ENCODE measurements around the gene GPSM1. TPM values are rescaled to one million over a fixed set of nuclear protein-coding genes. Genes with fewer than 3 reads are reported as not detected.

Gene GPSM1
- polyA plus RNA-seq, 4 donors: 1.1 to 40.9 (median 2.9) TPM

GRCh38 chr9:136373300-136374182 lies 46.2 kb downstream of the GPSM1 start, which contains the start of gene CARD9:
TSS of gene CARD9 (minus strand) at chr9:136373669. CDS start at chr9:136372078, 1,591 bp downstream.
- Histone ChIP-seq H3K4me3 (ENCODE audit: low read depth in 1 of 3, low read length in 3 of 3) (peak within 1 kb of the TSS in 1 of 3 donors; percentile 7), H3K9me3 (ENCODE audit: control insufficient read depth in 2 of 2, insufficient read depth in 1 of 2, low read depth in 1 of 2, low read length in 1 of 2) (no peaks in the 10 kb centered on the region), H3K27me3 (ENCODE audit: control insufficient read depth in 3 of 3, insufficient read depth in 3 of 3, low read length in 3 of 3) (no peaks in the 10 kb centered on the region), H3K4me1 (ENCODE audit: control insufficient read depth in 3 of 3, insufficient read depth in 2 of 3, low read depth in 1 of 3, low read length in 2 of 3) (peaks cover 0 to 27% (median 2%) of the 10 kb centered on the region in 3 donors), H3K27ac (ENCODE audit: low read depth in 1 of 3, low read length in 2 of 3) (no peak within 1 kb of the TSS), H3K36me3 (ENCODE audit: control insufficient read depth in 3 of 3, insufficient read depth in 2 of 3, low read depth in 1 of 3, low read length in 3 of 3) (peaks cover 0 to 53% (median 0%) of the 10 kb centered on the region in 3 donors)
- no peak for FAIRE-seq
- 58 to 70% (median 67%) methylated on average over 23 to 27 of the region's 27 CpGs for WGBS, 3 donors
- no peak for DNase-seq

GRCh38 chr9:136374183-136374575 lies 46.8 kb downstream of the GPSM1 start:
- FAIRE-seq: no peak
- 77 to 88% (median 87%) methylated on average over 13 to 14 of the region's 14 CpGs for WGBS, 3 donors
- H3K27me3 ChIP-seq (ENCODE audit: control insufficient read depth in 3 of 3, insufficient read depth in 3 of 3, low read length in 3 of 3): no peaks in the 10 kb centered on the region

DNA sequence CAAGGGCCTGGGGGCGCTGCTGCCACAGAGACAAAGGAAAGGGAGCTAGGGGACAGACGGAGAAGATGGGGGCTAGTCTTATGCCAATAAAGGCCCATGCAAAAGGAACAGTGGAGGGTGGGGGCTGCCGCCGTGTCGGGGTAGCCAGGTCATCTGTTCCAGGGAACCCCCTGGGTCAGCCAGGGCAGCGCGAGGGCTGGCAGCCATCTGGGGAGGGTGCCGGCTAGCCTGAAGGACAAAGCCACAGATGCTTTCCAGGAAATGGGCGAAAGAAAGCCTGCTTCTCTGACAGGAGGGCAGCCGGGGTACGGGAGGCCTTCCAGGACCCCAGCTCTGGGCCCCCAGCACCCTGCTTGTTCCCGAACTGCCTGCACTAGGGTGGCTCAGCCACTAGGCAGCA lies 47.8 kb downstream of the GPSM1 start:
- peaks cover 0 to 67% (median 0%) of the 10 kb centered on the region in 3 donors for H3K36me3 ChIP-seq (ENCODE audit: control insufficient read depth in 3 of 3, insufficient read depth in 2 of 3, low read depth in 1 of 3, low read length in 3 of 3)
- no peak overlapping the region for H3K4me3 ChIP-seq (ENCODE audit: low read depth in 1 of 3, low read length in 3 of 3)
- DNase-seq (no peak), FAIRE-seq (no peak)
- 89 to 96% (median 93%) methylated on average over 11 to 12 of the region's 12 CpGs for WGBS, 3 donors
- no peaks in the 10 kb centered on the region for H3K9me3 ChIP-seq (ENCODE audit: control insufficient read depth in 2 of 2, insufficient read depth in 1 of 2, low read depth in 1 of 2, low read length in 1 of 2)
- H3K27ac ChIP-seq (ENCODE audit: low read depth in 1 of 3, low read length in 2 of 3): no peak overlapping the region
- no peaks in the 10 kb centered on the region for H3K27me3 ChIP-seq (ENCODE audit: control insufficient read depth in 3 of 3, insufficient read depth in 3 of 3, low read length in 3 of 3)
- peaks cover 0 to 30% (median 2%) of the 10 kb centered on the region in 3 donors for H3K4me1 ChIP-seq (ENCODE audit: control insufficient read depth in 3 of 3, insufficient read depth in 2 of 3, low read depth in 1 of 3, low read length in 2 of 3)

More at GRCh38 chr9:136374183-136374575, 46.8 kb downstream of the GPSM1 start:
- Histone ChIP-seq H3K27ac (ENCODE audit: low read depth in 1 of 3, low read length in 2 of 3) (no peak overlapping the region), H3K36me3 (ENCODE audit: control insufficient read depth in 3 of 3, insufficient read depth in 2 of 3, low read depth in 1 of 3, low read length in 3 of 3) (peaks cover 0 to 60% (median 0%) of the 10 kb centered on the region in 3 donors), H3K9me3 (ENCODE audit: control insufficient read depth in 2 of 2, insufficient read depth in 1 of 2, low read depth in 1 of 2, low read length in 1 of 2) (no peaks in the 10 kb centered on the region), H3K4me3 (ENCODE audit: low read depth in 1 of 3, low read length in 3 of 3) (no peak overlapping the region), H3K4me1 (ENCODE audit: control insufficient read depth in 3 of 3, insufficient read depth in 2 of 3, low read depth in 1 of 3, low read length in 2 of 3) (peaks cover 0 to 30% (median 2%) of the 10 kb centered on the region in 3 donors)
- DNase-seq: no peak

DNA sequence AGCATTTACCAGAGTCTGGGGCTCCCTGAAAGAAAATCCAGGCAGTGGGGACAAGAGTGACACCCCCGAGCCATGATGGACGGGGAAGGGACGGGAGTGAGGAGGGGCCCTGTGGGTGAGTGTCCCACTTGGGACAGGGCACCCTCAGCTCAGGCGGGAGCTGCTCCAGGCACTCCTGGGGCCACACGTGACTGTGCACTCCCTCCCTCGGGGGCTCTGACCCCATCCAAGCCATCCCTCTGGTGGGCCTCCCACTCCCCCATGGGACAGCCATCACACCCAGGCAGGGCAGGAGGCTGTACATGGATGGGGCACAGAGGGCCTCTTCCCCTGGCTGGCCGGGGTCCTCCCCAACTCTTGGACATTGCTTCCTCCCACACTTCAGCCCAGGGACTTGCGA lies 49.1 kb downstream of the GPSM1 start:
- no peak overlapping the region for H3K4me3 ChIP-seq (ENCODE audit: low read depth in 1 of 3, low read length in 3 of 3)
- no peaks in the 10 kb centered on the region for H3K9me3 ChIP-seq (ENCODE audit: control insufficient read depth in 2 of 2, insufficient read depth in 1 of 2, low read depth in 1 of 2, low read length in 1 of 2)
- H3K4me1 ChIP-seq (ENCODE audit: control insufficient read depth in 3 of 3, insufficient read depth in 2 of 3, low read depth in 1 of 3, low read length in 2 of 3): peaks cover 0 to 30% (median 2%) of the 10 kb centered on the region in 3 donors
- no peak for FAIRE-seq
- H3K27ac ChIP-seq (ENCODE audit: low read depth in 1 of 3, low read length in 2 of 3): no peak overlapping the region
- WGBS, 3 donors: 80 to 83% (median 81%) methylated on average over 8 of the region's 8 CpGs
- peaks cover 0 to 80% (median 7%) of the 10 kb centered on the region in 3 donors for H3K36me3 ChIP-seq (ENCODE audit: control insufficient read depth in 3 of 3, insufficient read depth in 2 of 3, low read depth in 1 of 3, low read length in 3 of 3)
- no peaks in the 10 kb centered on the region for H3K27me3 ChIP-seq (ENCODE audit: control insufficient read depth in 3 of 3, insufficient read depth in 3 of 3, low read length in 3 of 3)
- DNase-seq: no peak

DNA sequence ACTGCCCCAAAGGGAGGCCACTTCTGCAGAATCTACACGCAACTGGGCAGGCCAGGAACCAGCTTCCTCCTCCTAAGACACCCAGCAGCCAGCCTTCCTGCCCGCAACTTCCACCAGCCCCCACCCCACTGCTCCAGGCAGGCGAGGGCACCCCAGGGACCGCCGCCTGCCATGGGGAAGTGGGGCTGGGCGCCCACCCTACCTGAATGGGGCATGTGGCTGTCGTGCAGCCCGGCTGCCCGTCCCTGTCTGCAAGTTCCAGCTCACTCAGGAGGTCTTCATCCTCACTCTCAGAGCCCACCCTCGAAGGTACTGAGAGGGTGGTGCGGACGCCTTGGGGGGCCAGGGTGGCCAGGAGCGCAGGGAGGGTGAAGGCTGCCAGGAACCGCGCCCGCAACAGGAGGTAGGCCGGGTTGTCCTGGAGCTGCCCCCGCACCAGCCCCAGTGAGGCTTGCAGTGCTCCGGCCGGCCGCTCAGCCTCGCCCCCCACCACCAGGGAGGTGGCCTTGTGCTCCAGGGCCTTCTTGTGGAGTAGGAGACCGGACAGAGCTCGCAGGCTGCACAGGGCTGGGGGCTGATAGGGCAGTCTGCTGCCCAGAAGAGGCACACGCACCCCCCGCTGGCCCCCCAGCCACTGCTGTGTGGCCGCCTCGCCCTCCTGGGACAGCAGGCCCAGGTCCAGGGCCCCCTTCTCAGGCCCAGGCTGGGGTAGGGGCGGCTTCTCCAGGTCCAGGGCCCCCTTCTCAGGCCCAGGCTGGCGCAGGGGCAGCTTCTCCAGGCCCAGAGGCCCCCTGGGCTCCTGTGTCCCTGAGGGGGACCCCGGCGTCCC lies 50.2 kb downstream of the GPSM1 start:
- 88% methylated on average over 29 to 32 of the region's 32 CpGs for WGBS, 3 donors
- H3K36me3 ChIP-seq (ENCODE audit: control insufficient read depth in 3 of 3, insufficient read depth in 2 of 3, low read depth in 1 of 3, low read length in 3 of 3): peaks cover 0 to 91% (median 7%) of the 10 kb centered on the region in 3 donors
- H3K27ac ChIP-seq (ENCODE audit: low read depth in 1 of 3, low read length in 2 of 3): peak overlapping the region in 1 of 3 donors; percentile 45

DNA sequence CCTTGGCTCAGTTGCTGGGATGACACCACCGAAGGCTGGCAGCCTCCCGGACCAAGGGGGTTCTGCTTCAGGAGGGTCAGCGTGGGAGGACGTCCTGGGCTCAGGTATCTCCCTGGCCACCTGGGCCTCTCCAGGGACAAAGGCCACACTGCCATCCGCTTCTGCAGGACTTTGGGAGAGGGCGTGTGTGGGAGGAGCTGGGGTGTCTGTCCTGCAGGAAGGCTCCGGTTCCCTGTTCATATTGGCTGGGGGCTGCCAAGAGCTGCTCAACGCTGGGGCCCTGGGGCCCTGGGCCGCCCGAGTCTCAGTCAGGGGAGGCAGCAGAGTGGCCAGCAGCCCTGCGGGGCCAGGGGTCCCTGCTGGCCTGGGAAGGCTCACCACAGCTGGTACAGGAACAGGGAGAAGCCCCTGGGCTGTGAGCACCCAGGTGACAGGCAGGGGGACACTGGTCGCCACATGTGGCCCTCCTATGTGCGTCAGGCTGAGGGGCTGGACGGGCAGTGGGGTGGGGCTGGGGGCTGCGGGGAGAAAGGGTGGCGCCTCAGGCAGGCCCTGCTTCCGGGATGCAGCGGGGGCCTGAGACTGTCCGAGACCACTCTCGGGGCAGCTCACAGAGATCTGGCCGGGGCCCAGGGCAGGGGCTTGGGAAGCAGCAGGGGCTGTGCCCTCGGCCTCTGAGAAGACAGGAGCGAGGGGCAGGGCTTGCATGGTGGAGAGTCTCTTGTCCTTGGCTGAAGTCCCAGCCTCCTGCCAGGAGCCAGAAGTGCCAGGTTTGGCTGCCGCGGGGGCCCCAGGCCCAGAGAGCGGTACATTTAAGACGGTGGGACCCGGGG lies 51.0 kb downstream of the GPSM1 start:
- no peak for FAIRE-seq
- peaks cover 3 to 99% (median 11%) of the 10 kb centered on the region in 3 donors for H3K36me3 ChIP-seq (ENCODE audit: control insufficient read depth in 3 of 3, insufficient read depth in 2 of 3, low read depth in 1 of 3, low read length in 3 of 3)

More for the DNA sequence above, 50.2 kb downstream of the GPSM1 start:
- H3K27me3 ChIP-seq (ENCODE audit: control insufficient read depth in 3 of 3, insufficient read depth in 3 of 3, low read length in 3 of 3): no peaks in the 10 kb centered on the region
- no peak overlapping the region for H3K4me3 ChIP-seq (ENCODE audit: low read depth in 1 of 3, low read length in 3 of 3)
- no peak for DNase-seq
- FAIRE-seq: no peak
- no peaks in the 10 kb centered on the region for H3K9me3 ChIP-seq (ENCODE audit: control insufficient read depth in 2 of 2, insufficient read depth in 1 of 2, low read depth in 1 of 2, low read length in 1 of 2)
- peaks cover 0 to 25% (median 0%) of the 10 kb centered on the region in 3 donors for H3K4me1 ChIP-seq (ENCODE audit: control insufficient read depth in 3 of 3, insufficient read depth in 2 of 3, low read depth in 1 of 3, low read length in 2 of 3)

GRCh38 chr9:136379003-136379287 lies 51.6 kb downstream of the GPSM1 start:
- H3K27ac ChIP-seq (ENCODE audit: low read depth in 1 of 3, low read length in 2 of 3): no peak overlapping the region
- no peak overlapping the region for H3K4me3 ChIP-seq (ENCODE audit: low read depth in 1 of 3, low read length in 3 of 3)
- FAIRE-seq: no peak
- DNase-seq: no peak
- no peaks in the 10 kb centered on the region for H3K27me3 ChIP-seq (ENCODE audit: control insufficient read depth in 3 of 3, insufficient read depth in 3 of 3, low read length in 3 of 3)
- peaks cover 6 to 99% (median 11%) of the 10 kb centered on the region in 3 donors for H3K36me3 ChIP-seq (ENCODE audit: control insufficient read depth in 3 of 3, insufficient read depth in 2 of 3, low read depth in 1 of 3, low read length in 3 of 3)
- 90 to 94% (median 91%) methylated on average over 16 to 18 of the region's 18 CpGs for WGBS, 3 donors
- H3K9me3 ChIP-seq (ENCODE audit: control insufficient read depth in 2 of 2, insufficient read depth in 1 of 2, low read depth in 1 of 2, low read length in 1 of 2): no peaks in the 10 kb centered on the region
- H3K4me1 ChIP-seq (ENCODE audit: control insufficient read depth in 3 of 3, insufficient read depth in 2 of 3, low read depth in 1 of 3, low read length in 2 of 3): peaks cover 0 to 17% (median 0%) of the 10 kb centered on the region in 3 donors

More for the DNA sequence above, 51.0 kb downstream of the GPSM1 start:
- WGBS, 3 donors: 72 to 83% (median 76%) methylated on average over 26 to 28 of the region's 28 CpGs
- Histone ChIP-seq H3K27me3 (ENCODE audit: control insufficient read depth in 3 of 3, insufficient read depth in 3 of 3, low read length in 3 of 3) (no peaks in the 10 kb centered on the region), H3K27ac (ENCODE audit: low read depth in 1 of 3, low read length in 2 of 3) (peak overlapping the region in 1 of 3 donors; percentile 45), H3K4me1 (ENCODE audit: control insufficient read depth in 3 of 3, insufficient read depth in 2 of 3, low read depth in 1 of 3, low read length in 2 of 3) (peaks cover 0 to 17% (median 0%) of the 10 kb centered on the region in 3 donors), H3K4me3 (ENCODE audit: low read depth in 1 of 3, low read length in 3 of 3) (no peak overlapping the region), H3K9me3 (ENCODE audit: control insufficient read depth in 2 of 2, insufficient read depth in 1 of 2, low read depth in 1 of 2, low read length in 1 of 2) (no peaks in the 10 kb centered on the region)
- DNase-seq: peak; percentile 20 to 60
